ENCODE measurements around the gene HNRNPUL1. TPM values are rescaled to one million over a fixed set of nuclear protein-coding genes. Genes with fewer than 3 reads are reported as not detected.

Gene HNRNPUL1
- total and polyA plus RNA-seq, 2 donors (not counting 3 experiments of a cell fraction or from before 2014, with no cell fraction given) = 83.2 to 261 TPM

DNA sequence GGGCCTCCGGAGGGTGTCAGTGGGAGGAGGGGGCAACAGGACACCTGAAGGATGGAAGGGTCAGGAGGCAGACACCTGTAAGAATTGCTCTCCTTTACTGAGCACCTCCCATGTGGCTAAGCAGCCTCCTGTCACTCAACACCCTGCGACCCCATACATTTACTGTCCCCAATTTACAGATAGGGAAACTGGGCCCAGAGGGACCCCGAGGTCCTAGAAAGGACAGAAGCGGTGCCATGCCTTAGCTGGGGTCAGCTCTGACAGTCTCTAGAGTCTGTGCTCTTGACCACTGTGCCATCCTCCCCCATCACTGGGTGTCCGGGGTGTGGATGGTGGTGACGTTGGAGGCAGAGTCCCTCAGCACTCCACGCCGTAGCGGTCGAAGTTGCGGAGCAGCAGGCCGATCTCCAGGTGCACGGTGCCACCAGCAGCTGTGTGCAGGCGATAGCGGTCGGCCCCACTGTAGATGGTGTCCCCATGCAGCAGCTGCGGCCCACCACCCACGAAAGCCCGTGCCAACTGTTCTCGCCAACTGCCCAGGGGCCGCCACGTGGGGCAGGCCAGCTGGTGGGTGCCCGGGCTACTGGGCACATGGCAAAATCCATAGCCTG is 90.3 kb downstream of the HNRNPUL1 start:
- Histone ChIP-seq H3K4me3 (replicated peaks in 1 of 3; ENCODE audit: insufficient read depth in 1 of 3, low read depth in 1 of 3, low read length in 3 of 3) (peak overlapping the region in 2 of 3 experiments; percentile 29 to 90), H3K27me3 (ENCODE audit: control insufficient read depth in 2 of 2, insufficient read depth in 2 of 2, low read length in 2 of 2) (no peaks in the 10 kb centered on the region), H3K9ac (replicated peaks; ENCODE audit: extremely low read depth, insufficient read depth, low read length) (no peak overlapping the region), H3K9me3 (replicated peaks; ENCODE audit: control insufficient read depth, insufficient read depth, low read length) (no peaks in the 10 kb centered on the region), H3K4me1 (ENCODE audit: control insufficient read depth, extremely low read depth, insufficient read depth, low read length) (peaks cover 6% of the 10 kb centered on the region), H3K4me2 (ENCODE audit: insufficient read depth, low read length) (peak overlapping the region; percentile 19), H4K20me1 (replicated peaks; ENCODE audit: control insufficient read depth, extremely low read depth, insufficient read depth, low read length) (no peaks in the 10 kb centered on the region), H3K27ac (ENCODE audit: insufficient read depth, low read depth, low read length) (no peak overlapping the region), H3K9me1 (replicated peaks; ENCODE audit: control insufficient read depth, extremely low read depth, insufficient read depth, low read length) (no peaks in the 10 kb centered on the region), H3K79me2 (ENCODE audit: control insufficient read depth, insufficient read depth, low read length) (peaks cover 40% of the 10 kb centered on the region), H3K36me3 (ENCODE audit: control insufficient read depth in 2 of 2, extremely low read depth in 1 of 2, insufficient read depth in 2 of 2, low read length in 2 of 2) (no peaks in the 10 kb centered on the region), H2AFZ (ENCODE audit: low read depth, low read length) (no peak overlapping the region)
- ChIA-PET POLR2A (interaction anchor here (2.0 kb wide), 1 partner anchor 10 kb away, joined by 8 read pairs; the partner anchor contains the start of gene B9D2), CTCF (interaction anchor here (0.8 to 3.8 kb wide), 4 partner anchors 26 to 77 kb away, joined by 3 to 65 read pairs (median 8); no protein-coding TSS in a partner anchor)
- BruUV-seq (replicated peaks) = no TSS peak
- DNase-seq (ENCODE audit: low read depth, low spot score) (no peak), FAIRE-seq (no peak)
- TF ChIP-seq, protein P1, sequence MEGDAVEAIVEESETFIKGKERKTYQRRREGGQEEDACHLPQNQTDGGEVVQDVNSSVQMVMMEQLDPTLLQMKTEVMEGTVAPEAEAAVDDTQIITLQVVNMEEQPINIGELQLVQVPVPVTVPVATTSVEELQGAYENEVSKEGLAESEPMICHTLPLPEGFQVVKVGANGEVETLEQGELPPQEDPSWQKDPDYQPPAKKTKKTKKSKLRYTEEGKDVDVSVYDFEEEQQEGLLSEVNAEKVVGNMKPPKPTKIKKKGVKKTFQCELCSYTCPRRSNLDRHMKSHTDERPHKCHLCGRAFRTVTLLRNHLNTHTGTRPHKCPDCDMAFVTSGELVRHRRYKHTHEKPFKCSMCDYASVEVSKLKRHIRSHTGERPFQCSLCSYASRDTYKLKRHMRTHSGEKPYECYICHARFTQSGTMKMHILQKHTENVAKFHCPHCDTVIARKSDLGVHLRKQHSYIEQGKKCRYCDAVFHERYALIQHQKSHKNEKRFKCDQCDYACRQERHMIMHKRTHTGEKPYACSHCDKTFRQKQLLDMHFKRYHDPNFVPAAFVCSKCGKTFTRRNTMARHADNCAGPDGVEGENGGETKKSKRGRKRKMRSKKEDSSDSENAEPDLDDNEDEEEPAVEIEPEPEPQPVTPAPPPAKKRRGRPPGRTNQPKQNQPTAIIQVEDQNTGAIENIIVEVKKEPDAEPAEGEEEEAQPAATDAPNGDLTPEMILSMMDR (IDR thresholded peaks at IDR 0.05; ENCODE audit: extremely low read depth in 1 of 2, insufficient read depth in 1 of 2, low read depth in 1 of 2, low read length in 2 of 2) = peak in 1 of 2 donors; percentile 1
- TF ChIP-seq POLR2AphosphoS5 (IDR thresholded peaks at IDR 0.05; ENCODE audit: insufficient read depth, low read depth, low read length) = no peak
- TF ChIP-seq, protein P2, sequence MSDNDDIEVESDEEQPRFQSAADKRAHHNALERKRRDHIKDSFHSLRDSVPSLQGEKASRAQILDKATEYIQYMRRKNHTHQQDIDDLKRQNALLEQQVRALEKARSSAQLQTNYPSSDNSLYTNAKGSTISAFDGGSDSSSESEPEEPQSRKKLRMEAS (IDR thresholded peaks at IDR 0.05; ENCODE audit: insufficient read depth, insufficient read length) = no peak
- intact Hi-C loops (cut with micrococcal nuclease) (loop anchor here (1.0 to 5.0 kb wide), 5 partner anchors 43 to 193 kb away; partner anchors contain the start of genes B3GNT8, BCKDHA, EXOSC5 and HNRNPUL1), dilution Hi-C loops (cut with MboI; ENCODE audit: extremely low pct_ligation_motif_present, low sequenced_read_pairs) (no loop called here)

Data from endothelial cell of umbilical vein (primary cell).